ENCODE results near the gene BBOX1.
A peak's percentile ranks its signal among the peaks of the same experiment; 100 is the strongest.

The BBOX1 gene

GRCh38 chr11:27122001-27122400 is 81.4 kb downstream of the BBOX1 start:
- no peak for ATAC-seq
- TF ChIP-seq BACH2 (CRISPR knock-in tag; IDR thresholded peaks at IDR 0.05; ENCODE audit: borderline replicate concordance) (no peak), PATZ1 (CRISPR knock-in tag; IDR thresholded peaks at IDR 0.05; ENCODE audit: borderline replicate concordance) (no peak), CREB5 (CRISPR knock-in tag; IDR thresholded peaks at IDR 0.05; ENCODE audit: low read depth) (no peak), POU6F1 (CRISPR knock-in tag; IDR thresholded peaks at IDR 0.05; ENCODE audit: borderline replicate concordance, low read depth) (no peak), ZC3H10 (CRISPR knock-in tag; IDR thresholded peaks at IDR 0.05) (no peak), GLIS3 (CRISPR knock-in tag; IDR thresholded peaks at IDR 0.05) (no peak), ZNF8 (CRISPR knock-in tag; IDR thresholded peaks at IDR 0.05) (no peak), ESRRG (CRISPR knock-in tag; IDR thresholded peaks at IDR 0.05) (no peak), CSRNP3 (CRISPR knock-in tag; IDR thresholded peaks at IDR 0.05) (no peak), SNAI2 (CRISPR knock-in tag; IDR thresholded peaks at IDR 0.05) (no peak), ZFP3 (CRISPR knock-in tag; IDR thresholded peaks at IDR 0.05) (no peak), ZNF565 (CRISPR knock-in tag; conservative IDR thresholded peaks at IDR 0.05; ENCODE audit: low read depth) (no peak), TCF4 (CRISPR knock-in tag; IDR thresholded peaks at IDR 0.05; ENCODE audit: borderline replicate concordance) (no peak), ZNF70 (CRISPR knock-in tag; IDR thresholded peaks at IDR 0.05) (no peak), OSR1 (CRISPR knock-in tag; IDR thresholded peaks at IDR 0.05) (no peak), TOX (CRISPR knock-in tag; IDR thresholded peaks at IDR 0.05; ENCODE audit: borderline replicate concordance) (no peak), ZFP30 (CRISPR knock-in tag; IDR thresholded peaks at IDR 0.05) (no peak), PPARA (CRISPR knock-in tag; IDR thresholded peaks at IDR 0.05; ENCODE audit: borderline replicate concordance) (no peak)

- TF ChIP-seq ZFP3 (CRISPR knock-in tag; IDR thresholded peaks at IDR 0.05) = no peak
- TF ChIP-seq ESRRG (CRISPR knock-in tag; IDR thresholded peaks at IDR 0.05) = no peak
- no peak for TF ChIP-seq TOX (CRISPR knock-in tag; IDR thresholded peaks at IDR 0.05; ENCODE audit: borderline replicate concordance)
- no peak for TF ChIP-seq ZC3H10 (CRISPR knock-in tag; IDR thresholded peaks at IDR 0.05)
- TF ChIP-seq ARNTL (CRISPR knock-in tag; IDR thresholded peaks at IDR 0.05; ENCODE audit: borderline replicate concordance, low read depth) = no peak
- TF ChIP-seq ZNF8 (CRISPR knock-in tag; IDR thresholded peaks at IDR 0.05) = no peak
- no peak for TF ChIP-seq RARB (CRISPR knock-in tag; IDR thresholded peaks at IDR 0.05)
- TF ChIP-seq PPARA (CRISPR knock-in tag; IDR thresholded peaks at IDR 0.05; ENCODE audit: borderline replicate concordance) = no peak
- no peak for TF ChIP-seq ZNF565 (CRISPR knock-in tag; conservative IDR thresholded peaks at IDR 0.05; ENCODE audit: low read depth)
- TF ChIP-seq PATZ1 (CRISPR knock-in tag; IDR thresholded peaks at IDR 0.05; ENCODE audit: borderline replicate concordance) = no peak
- TF ChIP-seq ISL1 (CRISPR knock-in tag; IDR thresholded peaks at IDR 0.05) = no peak
- TF ChIP-seq CSDC2 (CRISPR knock-in tag; IDR thresholded peaks at IDR 0.05) = no peak
- no peak for TF ChIP-seq BACH2 (CRISPR knock-in tag; IDR thresholded peaks at IDR 0.05; ENCODE audit: borderline replicate concordance)
- peak; percentile 87 for ATAC-seq
Measured at GRCh38 chr11:27124514-27125264, 84.1 kb downstream of the BBOX1 start.
